Measurements from ENCODE around the gene TFR2.

The TFR2 gene

DNA sequence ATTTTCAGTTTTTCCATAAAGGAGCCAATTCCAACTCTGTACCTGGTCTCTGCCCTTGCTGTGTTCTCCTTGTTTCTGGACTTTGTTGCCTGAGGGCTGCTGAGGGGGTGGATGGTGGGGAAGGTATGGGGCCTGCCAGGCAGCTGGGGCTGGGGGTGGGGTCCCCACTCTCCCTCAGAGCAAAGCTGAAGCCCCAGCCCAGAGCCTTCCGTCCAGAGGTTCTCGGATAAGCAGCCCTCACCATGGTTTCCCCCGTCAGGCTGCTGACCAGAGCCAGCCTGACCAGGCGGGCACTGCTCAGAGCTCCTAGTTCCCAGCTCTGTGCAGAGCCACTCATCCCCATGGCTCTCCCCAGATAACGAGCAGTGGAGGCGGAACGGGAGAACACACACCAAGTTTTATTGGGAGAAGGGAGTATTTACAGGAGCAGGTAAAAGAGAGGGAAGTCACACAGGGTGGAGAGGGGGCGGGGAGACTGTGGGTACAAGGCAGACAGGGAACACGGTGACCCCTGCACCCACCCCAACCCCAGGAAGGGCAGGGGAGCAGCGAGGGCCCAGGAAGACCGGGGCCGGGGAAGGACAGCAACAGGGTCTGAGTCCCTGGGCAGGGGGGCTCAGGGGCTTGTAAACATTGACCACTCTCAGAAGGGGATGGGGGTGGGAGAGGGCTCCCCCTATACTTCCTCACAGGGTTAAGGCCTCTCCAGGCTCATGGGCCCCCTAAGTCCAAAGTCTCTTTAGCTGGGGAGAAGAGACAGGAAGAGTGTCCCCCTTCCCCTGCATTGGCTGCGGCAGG lies 38.0 kb upstream of the TFR2 start:
- Histone ChIP-seq H3K4me3 (ENCODE audit: low read depth, low read length) (no peak overlapping the region), H2BK12ac (ENCODE audit: low read length) (no peak overlapping the region), H3K9ac (ENCODE audit: low read length) (no peak overlapping the region), H3K79me1 (ENCODE audit: low read length) (peaks cover 8% of the 10 kb centered on the region), H3K23ac (ENCODE audit: low read length) (no peak overlapping the region), H3K79me2 (ENCODE audit: control insufficient read depth, insufficient read depth, low read length, poor library complexity) (peaks cover 12% of the 10 kb centered on the region), H2BK5ac (ENCODE audit: low read depth, low read length, poor library complexity) (no peak overlapping the region), H3K14ac (ENCODE audit: low read length) (no peak overlapping the region), H3K4me2 (ENCODE audit: low read length) (no peak overlapping the region), H2AFZ (ENCODE audit: insufficient read depth, low read length, poor library complexity) (no peak overlapping the region), H3K4ac (ENCODE audit: low read depth, low read length) (no peak overlapping the region), H4K91ac (ENCODE audit: low read depth, low read length) (no peak overlapping the region), H3K36me3 (ENCODE audit: control insufficient read depth in 1 of 2, insufficient read depth in 2 of 2, low read length in 2 of 2) (peaks cover 76 to 77% of the 10 kb centered on the region in 2 experiments), H2BK120ac (ENCODE audit: insufficient read depth, low read length, poor library complexity) (no peak overlapping the region), H4K12ac (ENCODE audit: low read depth, low read length) (no peak overlapping the region), H3K9me3 (ENCODE audit: insufficient read depth, low read depth, low read length) (no peaks in the 10 kb centered on the region), H3K4me1 (ENCODE audit: control insufficient read depth in 1 of 2, insufficient read depth in 2 of 2, low read length in 2 of 2) (peaks cover 0 to 4% of the 10 kb centered on the region in 2 experiments), H4K8ac (ENCODE audit: low read depth, low read length) (no peak overlapping the region), H3K27ac (ENCODE audit: low read depth, low read length) (no peak overlapping the region), H3K18ac (ENCODE audit: low read length) (no peak overlapping the region), H2AK5ac (ENCODE audit: low read length) (no peak overlapping the region), H3K27me3 (ENCODE audit: insufficient read depth, low read length) (no peaks in the 10 kb centered on the region)
- no CpG with 5 or more reads among the region's 13 CpGs for WGBS (ENCODE audit: extremely low coverage, insufficient coverage, insufficient read length)
- DNase-seq: no peak

DNA sequence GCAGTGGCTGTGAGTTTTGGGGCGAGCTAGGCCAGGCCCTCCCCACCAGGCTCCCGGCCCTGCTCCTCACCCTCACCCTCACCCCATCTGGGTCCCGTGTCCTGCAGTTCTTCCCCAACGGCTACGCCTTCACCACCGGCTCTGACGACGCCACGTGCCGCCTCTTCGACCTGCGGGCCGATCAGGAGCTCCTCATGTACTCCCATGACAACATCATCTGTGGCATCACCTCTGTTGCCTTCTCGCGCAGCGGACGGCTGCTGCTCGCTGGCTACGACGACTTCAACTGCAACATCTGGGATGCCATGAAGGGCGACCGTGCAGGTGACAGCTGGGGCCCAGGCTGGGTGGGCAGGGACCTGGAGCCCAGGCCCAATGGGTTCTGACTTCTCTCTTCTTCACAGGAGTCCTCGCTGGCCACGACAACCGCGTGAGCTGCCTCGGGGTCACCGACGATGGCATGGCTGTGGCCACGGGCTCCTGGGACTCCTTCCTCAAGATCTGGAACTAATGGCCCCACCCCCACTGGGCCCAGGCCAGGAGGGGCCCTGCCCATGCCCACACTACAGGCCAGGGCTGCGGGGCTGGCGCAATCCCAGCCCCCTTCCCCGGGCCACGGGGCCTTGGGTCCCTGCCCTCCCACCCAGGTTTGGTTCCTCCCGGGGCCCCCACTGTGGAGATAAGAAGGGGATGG lies 37.1 kb upstream of the TFR2 start:
- no peak overlapping the region for H2BK5ac ChIP-seq (ENCODE audit: low read depth, low read length, poor library complexity)
- no peak overlapping the region for H2AK5ac ChIP-seq (ENCODE audit: low read length)
- H2AFZ ChIP-seq (ENCODE audit: insufficient read depth, low read length, poor library complexity): no peak overlapping the region
- H3K36me3 ChIP-seq (ENCODE audit: control insufficient read depth in 1 of 2, insufficient read depth in 2 of 2, low read length in 2 of 2): peaks cover 67 to 68% of the 10 kb centered on the region in 2 experiments
- no peak overlapping the region for H3K27ac ChIP-seq (ENCODE audit: low read depth, low read length)
- H2BK120ac ChIP-seq (ENCODE audit: insufficient read depth, low read length, poor library complexity): no peak overlapping the region
- H4K8ac ChIP-seq (ENCODE audit: low read depth, low read length): no peak overlapping the region
- no CpG with 5 or more reads among the region's 35 CpGs for WGBS (ENCODE audit: extremely low coverage, insufficient coverage, insufficient read length)
- peaks cover 16% of the 10 kb centered on the region for H3K79me1 ChIP-seq (ENCODE audit: low read length)
- no peak for DNase-seq
- no peak overlapping the region for H3K18ac ChIP-seq (ENCODE audit: low read length)
- H3K4ac ChIP-seq (ENCODE audit: low read depth, low read length): no peak overlapping the region
- no peak overlapping the region for H4K91ac ChIP-seq (ENCODE audit: low read depth, low read length)
- peaks cover 0 to 4% of the 10 kb centered on the region in 2 experiments for H3K4me1 ChIP-seq (ENCODE audit: control insufficient read depth in 1 of 2, insufficient read depth in 2 of 2, low read length in 2 of 2)
- H3K79me2 ChIP-seq (ENCODE audit: control insufficient read depth, insufficient read depth, low read length, poor library complexity): peaks cover 19% of the 10 kb centered on the region
- no peak overlapping the region for H2BK12ac ChIP-seq (ENCODE audit: low read length)
- H3K23ac ChIP-seq (ENCODE audit: low read length): no peak overlapping the region
- no peak overlapping the region for H3K14ac ChIP-seq (ENCODE audit: low read length)
- H3K9me3 ChIP-seq (ENCODE audit: insufficient read depth, low read depth, low read length): no peaks in the 10 kb centered on the region
- H4K12ac ChIP-seq (ENCODE audit: low read depth, low read length): no peak overlapping the region
- no peak overlapping the region for H3K4me2 ChIP-seq (ENCODE audit: low read length)
- no peak overlapping the region for H3K4me3 ChIP-seq (ENCODE audit: low read depth, low read length)
- H3K9ac ChIP-seq (ENCODE audit: low read length): no peak overlapping the region
- H3K27me3 ChIP-seq (ENCODE audit: insufficient read depth, low read length): no peaks in the 10 kb centered on the region

DNA sequence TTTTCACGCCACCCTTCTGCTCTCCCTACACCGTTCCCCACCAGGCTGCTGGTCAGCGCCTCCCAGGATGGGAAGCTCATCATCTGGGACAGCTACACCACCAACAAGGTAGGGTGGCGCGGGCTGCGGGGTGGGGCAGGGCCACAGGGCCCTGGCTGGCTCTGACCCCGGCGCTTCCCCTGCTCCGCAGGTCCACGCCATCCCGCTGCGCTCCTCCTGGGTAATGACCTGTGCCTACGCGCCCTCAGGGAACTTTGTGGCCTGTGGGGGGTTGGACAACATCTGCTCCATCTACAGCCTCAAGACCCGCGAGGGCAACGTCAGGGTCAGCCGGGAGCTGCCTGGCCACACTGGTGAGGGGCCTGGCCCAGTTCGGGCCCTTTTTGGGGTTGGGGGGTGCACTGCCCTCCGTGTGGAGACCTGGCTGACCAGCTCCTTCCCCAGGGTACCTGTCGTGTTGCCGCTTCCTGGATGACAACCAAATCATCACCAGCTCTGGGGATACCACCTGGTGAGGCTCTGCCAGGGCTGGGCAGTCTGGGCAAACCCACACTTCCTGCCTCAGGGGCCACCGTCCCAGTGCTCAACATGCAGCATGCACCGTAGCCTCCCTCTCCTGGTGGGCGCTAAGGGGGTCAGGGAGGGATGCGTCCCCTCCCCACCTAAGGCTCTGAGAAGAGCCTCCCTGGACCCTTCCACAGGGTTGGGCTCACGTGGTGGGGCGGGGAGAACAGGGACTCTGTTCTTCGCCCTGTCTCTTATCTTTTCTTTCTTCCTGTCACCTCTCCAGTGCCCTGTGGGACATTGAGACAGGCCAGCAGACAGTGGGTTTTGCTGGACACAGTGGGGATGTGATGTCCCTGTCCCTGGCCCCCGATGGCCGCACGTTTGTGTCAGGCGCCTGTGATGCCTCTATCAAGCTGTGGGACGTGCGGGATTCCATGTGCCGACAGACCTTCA lies 36.2 kb upstream of the TFR2 start:
- Histone ChIP-seq H3K18ac (ENCODE audit: low read length) (no peak overlapping the region), H3K36me3 (ENCODE audit: control insufficient read depth in 1 of 2, insufficient read depth in 2 of 2, low read length in 2 of 2) (peaks cover 59 to 60% of the 10 kb centered on the region in 2 experiments), H3K4me1 (ENCODE audit: control insufficient read depth in 1 of 2, insufficient read depth in 2 of 2, low read length in 2 of 2) (peaks cover 0 to 4% of the 10 kb centered on the region in 2 experiments), H2AFZ (ENCODE audit: insufficient read depth, low read length, poor library complexity) (no peak overlapping the region), H2AK5ac (ENCODE audit: low read length) (no peak overlapping the region), H3K27ac (ENCODE audit: low read depth, low read length) (no peak overlapping the region), H3K79me1 (ENCODE audit: low read length) (peaks cover 17% of the 10 kb centered on the region), H3K9me3 (ENCODE audit: insufficient read depth, low read depth, low read length) (no peaks in the 10 kb centered on the region), H4K8ac (ENCODE audit: low read depth, low read length) (no peak overlapping the region), H3K4me3 (ENCODE audit: low read depth, low read length) (no peak overlapping the region), H2BK120ac (ENCODE audit: insufficient read depth, low read length, poor library complexity) (no peak overlapping the region), H3K27me3 (ENCODE audit: insufficient read depth, low read length) (no peaks in the 10 kb centered on the region), H3K4me2 (ENCODE audit: low read length) (no peak overlapping the region), H3K23ac (ENCODE audit: low read length) (no peak overlapping the region), H3K79me2 (ENCODE audit: control insufficient read depth, insufficient read depth, low read length, poor library complexity) (peaks cover 20% of the 10 kb centered on the region), H3K9ac (ENCODE audit: low read length) (no peak overlapping the region), H4K91ac (ENCODE audit: low read depth, low read length) (no peak overlapping the region), H2BK5ac (ENCODE audit: low read depth, low read length, poor library complexity) (no peak overlapping the region), H3K14ac (ENCODE audit: low read length) (no peak overlapping the region), H4K12ac (ENCODE audit: low read depth, low read length) (no peak overlapping the region), H3K4ac (ENCODE audit: low read depth, low read length) (no peak overlapping the region), H2BK12ac (ENCODE audit: low read length) (no peak overlapping the region)
- no CpG with 5 or more reads among the region's 36 CpGs for WGBS (ENCODE audit: extremely low coverage, insufficient coverage, insufficient read length)
- DNase-seq: no peak

All from trophoblast cell (in vitro differentiated cells and primary cell).